Thyroid gland (tissue), 4 donors: ENCODE results near the gene CRYBG3.

Source experiments
- CTCF ChIP-seq, 6 experiments: fragments of 200-600 bp in 3 of 6; fragments of 450-650 bp in 3 of 6; sonication (generic) in 3 of 6; IDR thresholded peaks; one replicate each; pipeline ENCODE4 v1.5.1; 2016 to 2019; ENCODE audit warnings: antibody characterized with exemption in 6 of 6, mild to moderate bottlenecking in 2 of 6, inconsistent platforms in 1 of 6, moderate library complexity in 1 of 6
- POLR2A ChIP-seq, 2 donors: fragments of 450-650 bp; IDR thresholded peaks; one replicate each; pipeline ENCODE4 v1.6.1; 2017; ENCODE audit warnings: antibody characterized with exemption in 2 of 2, mild to moderate bottlenecking in 2 of 2, moderate library complexity in 1 of 2

DNA sequence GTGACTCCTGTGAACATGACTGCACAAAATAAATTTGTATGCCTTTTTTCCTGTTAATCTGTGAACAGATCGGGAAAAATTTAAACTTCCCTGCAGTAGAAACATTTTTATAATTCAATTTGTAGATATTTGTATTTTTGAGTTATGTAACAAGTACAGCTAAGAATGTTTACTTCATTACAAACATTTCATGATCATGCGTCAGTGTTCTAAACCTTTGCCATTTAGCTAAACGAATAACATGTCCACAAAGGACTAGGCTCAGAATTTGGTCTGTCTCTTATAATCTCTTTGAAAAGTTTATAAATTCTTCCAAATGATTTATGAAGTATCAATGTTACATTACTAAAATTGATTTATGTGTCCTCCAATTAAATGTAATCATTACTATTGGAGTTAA, 17.3 kb upstream of the CRYBG3 start:
- no peak for TF ChIP-seq CTCF (IDR thresholded peaks at IDR 0.05)
- no peak for TF ChIP-seq POLR2A (IDR thresholded peaks at IDR 0.05)
